Right kidney (tissue), 9 donors: ENCODE data around the gene C13orf42.

Experiments
- DNase-seq: peaks from one replicate; pipeline ENCODE4 v3.0.0-alpha.2; 2016
- long read RNA-seq, 8 donors: transcript quantifications; one replicate each; lab custom pipeline, GENCODE V29; 2026

The C13orf42 gene
- long read RNA-seq, donor 1, result 0 reads
- long read RNA-seq, donor 2, result 0 reads
- long read RNA-seq, donor 3, result 0 reads
- long read RNA-seq, donor 4, result 0 reads
- long read RNA-seq, donor 5, result 0 reads
- long read RNA-seq, donor 6, result 0 reads
- long read RNA-seq, donor 7, result 0 reads
- long read RNA-seq, donor 8, result 0 reads

DNA sequence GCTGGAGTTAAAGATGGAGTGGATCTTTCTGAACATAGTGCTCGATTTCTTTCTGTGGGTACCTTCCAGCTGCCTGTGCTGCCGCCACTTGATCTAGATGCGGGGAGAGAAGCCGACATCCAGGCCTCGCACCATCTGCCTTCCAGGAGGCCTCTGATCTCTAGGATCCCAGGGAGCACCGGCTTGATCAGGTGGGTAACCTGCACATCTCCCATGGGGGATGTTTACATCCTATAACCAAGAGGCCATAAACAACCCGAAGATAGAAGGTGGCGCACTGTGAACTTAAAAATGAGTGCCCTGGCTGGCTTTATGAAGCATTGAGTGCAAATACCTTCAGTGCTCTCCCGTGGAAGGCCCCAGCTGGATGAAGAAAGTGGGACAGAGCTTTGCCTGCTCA lies at the start of gene C13orf42:
TSS of gene C13orf42 (minus strand) at position 101 of the 400 bp plus-strand sequence. CDS start at position 36, 65 bp downstream.
- DNase-seq, result no peak

DNA sequence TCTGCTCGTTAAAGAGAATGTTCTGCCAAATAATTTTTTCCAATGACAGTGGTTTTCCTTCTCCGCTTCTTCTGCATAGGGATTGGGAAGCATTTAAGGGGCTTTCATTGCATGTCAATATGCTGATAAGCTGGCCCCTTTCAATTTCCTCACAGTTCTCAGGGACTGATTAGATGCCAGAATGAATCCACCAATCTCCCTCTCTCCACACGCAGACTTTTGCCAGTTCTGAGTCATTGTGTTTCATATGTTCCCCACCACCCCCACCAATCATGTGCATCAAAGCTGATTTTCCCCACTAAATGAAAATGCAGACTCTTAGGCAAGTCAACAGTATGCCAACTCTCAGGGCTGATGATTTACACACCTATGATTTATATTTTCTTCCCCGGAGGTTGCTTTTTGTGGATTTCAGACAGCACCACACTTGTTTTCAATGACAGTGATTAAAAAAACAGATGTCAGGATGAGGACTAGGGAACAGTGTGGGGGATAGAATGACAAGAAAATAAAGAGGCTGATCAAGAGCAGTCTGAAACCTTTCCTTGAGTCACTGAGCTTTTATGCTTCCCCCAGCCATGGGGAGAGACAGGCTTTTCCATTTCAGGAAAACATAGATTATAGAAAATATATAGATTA lies 47.9 kb upstream of the C13orf42 start:
- no peak for DNase-seq

DNA sequence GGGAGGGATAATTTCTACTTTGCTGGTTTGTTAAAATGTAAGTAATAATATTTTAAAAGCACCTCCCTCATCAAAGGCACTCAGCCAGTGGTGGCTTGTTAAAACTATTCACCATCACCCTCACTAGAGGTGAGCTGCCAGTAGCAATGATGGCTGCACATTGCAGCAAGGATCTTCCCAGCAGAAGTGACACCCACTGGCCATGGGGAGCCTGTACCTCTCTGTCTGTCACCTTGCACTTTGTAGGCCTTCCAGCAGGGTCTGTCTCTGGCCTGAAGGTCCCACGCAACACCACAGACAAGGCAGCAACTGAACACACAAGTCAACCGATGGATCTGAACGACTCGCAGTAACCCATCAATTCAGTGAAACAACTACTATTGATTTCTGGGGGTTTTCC lies 47.3 kb upstream of the C13orf42 start:
- DNase-seq, result no peak

DNA sequence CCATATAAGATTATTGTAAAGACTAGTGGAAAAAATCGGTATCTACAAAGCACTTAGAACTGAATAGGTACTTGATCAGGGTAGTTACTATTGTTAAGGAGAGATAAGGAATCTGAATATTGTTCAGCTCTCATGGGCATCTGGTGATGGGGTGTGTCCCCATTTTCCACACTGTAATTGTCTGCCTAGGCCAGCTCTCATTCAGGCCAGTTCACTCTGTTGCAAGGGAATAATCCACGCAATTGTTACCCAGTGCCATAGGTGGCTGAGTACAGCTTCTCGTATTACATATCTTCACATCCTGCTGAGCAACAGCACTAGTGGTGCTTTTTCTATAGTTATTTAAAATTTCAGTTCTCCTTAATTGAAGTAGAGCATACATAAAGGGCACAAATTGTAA lies 45.6 kb upstream of the C13orf42 start:
- no peak for DNase-seq

DNA sequence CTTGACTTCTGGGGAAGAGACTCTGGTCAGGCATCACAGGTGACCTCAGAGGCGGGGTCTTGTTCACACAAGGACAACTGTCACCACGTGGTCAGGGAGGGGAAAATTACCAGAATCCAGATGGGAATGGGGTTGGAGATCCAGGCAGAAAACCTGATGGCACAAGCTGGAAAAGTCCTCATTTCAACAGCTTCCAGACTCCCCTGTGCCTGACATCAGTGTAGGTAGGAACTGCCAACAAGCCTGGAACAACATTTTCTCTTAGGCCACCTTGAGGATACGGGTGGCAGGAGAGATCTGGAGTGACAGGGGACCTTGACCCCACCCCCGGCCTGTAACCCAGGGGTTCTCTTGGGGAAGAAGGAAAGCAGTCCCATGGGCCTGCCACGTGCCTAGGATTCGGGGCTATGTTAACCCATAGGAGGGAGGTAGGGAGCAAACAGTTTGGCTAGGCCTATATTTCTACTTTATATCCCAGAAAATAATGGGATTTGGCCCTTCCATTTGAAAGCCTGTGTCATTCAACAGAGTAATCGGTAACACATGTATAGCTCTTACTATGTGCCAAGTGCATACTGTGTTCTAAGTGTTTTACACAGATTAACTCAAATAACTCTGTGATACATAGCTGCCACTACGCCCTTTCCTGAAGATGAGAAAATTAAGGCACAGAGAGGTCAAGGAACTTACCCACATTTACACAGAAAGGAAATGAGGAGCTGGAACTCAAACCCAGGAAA lies 44.9 kb upstream of the C13orf42 start:
- no peak for DNase-seq

DNA sequence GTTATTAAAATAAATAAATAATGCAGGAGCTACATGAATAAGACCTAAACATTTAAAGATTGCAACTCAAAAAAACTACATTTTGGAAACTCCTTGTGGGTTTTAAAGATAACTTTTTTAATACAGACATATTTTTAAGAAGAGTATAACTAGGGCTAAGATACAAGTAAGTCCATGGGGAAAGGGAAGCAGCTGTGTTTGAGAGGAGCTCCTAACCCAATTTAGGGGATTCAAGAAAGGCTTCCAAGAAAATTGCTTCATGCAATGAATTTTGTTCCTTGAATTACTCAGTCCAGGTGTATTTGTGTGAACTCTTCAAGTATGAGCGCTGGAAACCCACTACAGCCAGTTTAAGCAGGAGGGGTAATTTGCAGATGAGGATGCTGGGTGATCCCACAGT lies 44.1 kb upstream of the C13orf42 start:
- no peak for DNase-seq

DNA sequence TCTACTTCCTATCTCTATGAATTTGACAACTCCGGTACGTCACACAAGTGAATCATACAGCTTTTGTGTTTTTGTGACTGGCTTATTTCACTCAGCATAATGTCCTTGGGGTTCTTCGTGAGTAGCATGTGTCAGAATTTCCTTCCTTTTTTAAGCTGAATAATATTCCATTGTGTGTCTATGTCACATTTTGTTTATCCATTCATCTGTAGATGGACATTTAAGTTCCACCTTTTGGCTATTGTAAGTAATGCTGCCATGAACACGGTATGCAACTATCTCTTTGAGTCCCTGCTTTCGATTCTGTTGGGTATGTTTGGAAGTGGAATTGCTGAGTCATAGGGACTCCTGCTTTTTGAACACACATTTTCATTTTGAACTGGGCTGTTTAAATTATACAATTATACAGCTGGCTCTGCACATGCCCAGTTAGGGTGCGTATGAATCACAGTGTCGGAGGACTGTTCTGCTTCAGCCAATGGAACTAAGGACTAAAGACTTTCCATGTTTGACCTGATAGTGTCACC lies 43.0 kb upstream of the C13orf42 start:
- DNase-seq, result no peak

DNA sequence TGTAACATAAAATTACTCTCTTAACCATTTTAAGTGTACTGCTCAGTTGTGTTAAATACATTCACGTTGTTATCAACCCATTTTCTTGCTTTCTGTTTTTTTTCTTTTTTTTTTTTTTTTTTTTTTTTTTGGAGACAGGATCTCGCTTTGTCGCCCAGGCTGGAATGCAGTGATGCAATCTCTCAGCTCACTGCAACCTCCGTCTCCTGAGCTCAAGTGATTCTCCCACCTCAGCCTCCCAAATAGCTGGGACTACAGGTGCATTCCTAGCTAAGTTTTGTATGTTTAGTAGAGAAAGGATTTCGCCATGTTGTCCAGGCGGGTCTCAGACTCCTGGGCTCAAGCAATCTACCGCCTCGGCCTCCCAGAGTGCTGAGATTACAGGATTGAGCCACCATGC lies 42.5 kb upstream of the C13orf42 start:
- no peak for DNase-seq

DNA sequence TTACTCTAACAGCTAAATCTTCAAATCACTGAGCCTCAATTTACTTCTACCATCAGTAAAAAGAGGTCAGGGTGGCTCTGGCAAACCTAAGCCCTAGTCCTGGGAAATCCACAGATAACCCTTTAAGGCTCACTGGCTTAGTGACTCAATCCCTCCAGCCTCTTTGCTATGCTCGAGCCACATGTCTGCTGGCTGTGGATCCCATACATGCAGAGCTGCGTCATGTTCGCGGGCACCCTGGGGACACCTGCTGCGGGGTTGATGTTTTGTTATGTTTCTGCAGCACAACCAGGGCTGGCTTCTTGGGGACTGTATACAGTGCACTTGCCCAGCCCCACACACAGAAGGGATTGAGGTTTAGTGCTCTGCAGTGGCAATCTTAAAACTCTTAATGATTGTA lies 41.6 kb upstream of the C13orf42 start:
- DNase-seq, result no peak

DNA sequence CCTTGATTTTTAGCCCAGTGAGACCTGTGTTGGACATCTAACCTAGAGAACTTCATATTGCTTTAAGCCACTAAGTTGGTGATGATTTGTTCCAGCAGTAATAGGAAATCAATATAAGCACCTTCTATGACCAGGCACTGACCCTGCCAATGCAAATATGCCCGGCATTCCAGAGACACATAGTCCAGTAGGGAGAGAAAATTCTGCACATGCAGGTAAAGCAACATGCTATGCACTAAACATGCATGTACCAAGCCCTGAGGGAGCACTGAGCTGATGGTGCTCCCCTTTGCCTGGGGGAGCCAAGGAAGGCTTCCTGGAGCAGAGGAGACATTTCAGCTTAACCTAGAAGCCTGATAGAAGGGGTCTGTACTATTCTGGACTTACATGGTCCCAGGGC lies 40.4 kb upstream of the C13orf42 start:
- DNase-seq, result no peak

DNA sequence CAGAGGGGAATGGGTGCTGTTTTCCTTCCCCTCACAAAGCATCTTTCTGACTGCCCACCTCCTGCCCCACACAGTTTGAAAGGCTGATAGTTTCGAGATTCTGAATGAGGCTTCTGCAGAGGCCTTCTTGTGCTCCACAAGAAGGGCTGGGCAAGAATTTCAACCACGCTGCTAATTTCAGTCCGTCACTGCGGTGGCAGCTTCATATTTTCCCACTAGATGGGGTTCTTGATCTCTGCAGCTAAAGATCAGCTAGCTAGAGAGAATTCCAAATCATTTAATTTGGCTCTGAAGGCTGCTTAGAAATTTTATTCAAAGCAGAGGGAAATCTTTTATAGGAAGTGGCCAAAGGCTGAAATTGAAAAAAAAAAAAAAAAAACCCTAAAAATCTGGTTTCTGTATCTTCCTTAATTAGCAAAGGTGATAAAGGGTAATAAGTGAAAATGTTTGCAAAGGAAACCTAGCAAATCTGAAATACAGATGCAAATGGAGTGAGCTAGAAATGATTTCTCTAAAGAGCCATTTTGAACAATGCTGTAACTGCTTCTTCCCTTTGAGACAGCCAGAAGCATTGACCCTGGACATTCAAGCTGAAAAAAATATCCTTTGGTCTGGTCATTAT lies 38.0 kb upstream of the C13orf42 start:
- peak; percentile 41 for DNase-seq

DNA sequence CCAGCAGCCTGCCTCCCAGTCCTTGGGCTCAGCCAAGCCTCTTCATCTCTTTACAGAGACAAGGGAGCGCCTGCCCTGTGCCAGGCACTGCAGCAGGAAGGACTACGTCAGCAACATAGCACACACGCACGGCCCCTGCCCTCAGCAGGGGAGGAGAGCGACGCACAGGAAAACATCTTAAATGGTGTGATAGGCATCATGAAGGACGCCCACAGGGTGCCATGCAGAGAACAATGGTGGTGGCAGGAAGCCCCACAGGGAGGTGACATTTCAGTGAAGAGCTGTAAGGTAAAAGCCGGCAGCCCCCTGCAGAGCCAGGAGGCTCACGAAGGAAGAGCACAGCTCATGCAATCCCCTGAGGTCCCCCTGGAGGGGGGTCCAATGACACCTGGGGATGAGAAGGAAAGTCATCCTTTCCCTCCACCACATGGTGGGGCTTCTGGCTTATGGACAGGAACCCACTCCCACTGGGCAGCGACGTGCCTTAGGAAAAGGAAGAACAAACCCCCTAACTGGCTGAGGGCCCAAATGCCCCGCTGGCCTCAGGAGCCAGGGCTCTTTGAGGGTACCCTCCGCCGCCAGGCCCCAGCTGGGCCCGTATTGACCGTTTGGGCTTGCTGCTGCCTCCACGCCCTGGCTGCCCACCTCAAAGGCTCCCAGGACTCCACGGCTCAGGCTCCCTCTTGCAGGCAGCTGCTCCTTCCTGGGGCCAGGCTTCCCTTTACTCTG lies 37.3 kb upstream of the C13orf42 start:
- DNase-seq, result no peak

DNA sequence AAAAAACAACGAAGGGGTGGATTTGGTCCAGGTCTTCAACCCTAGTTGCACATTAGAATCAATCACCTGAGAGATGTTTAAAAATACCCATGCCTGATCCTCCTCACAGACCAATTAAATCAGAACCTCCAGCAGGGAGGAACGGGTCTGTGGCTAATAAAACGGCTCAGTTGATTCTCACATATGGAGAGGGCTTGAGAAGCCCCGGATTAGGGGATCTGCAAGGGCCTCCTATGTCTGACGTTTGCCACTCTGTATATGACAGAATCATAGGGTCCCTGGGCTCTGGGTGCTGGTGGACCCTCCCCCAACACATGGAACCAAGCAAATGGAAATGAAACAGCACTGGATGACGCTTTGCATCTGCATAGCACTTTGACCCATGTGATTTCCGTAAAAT lies 36.7 kb upstream of the C13orf42 start:
- DNase-seq, result no peak

DNA sequence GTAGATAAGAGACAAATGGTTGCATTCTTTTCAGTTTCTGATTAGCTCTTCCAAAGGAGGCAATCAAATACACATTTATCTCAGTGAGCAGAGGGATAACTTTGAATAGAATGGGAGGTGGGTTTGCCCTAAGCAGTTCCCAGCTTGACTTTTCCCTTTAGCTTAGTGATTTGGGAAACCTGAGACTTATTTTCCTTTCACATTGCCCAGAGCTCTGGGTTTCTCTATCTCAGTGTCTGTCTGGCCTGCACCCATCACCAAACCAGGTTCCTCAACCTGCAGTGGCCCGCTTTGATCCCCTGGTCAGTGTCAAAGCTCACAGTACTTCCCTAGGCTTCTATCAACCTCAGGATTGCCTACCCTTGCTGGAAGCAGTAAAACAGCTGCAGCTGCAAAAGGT lies 35.6 kb upstream of the C13orf42 start:
- DNase-seq, result no peak

DNA sequence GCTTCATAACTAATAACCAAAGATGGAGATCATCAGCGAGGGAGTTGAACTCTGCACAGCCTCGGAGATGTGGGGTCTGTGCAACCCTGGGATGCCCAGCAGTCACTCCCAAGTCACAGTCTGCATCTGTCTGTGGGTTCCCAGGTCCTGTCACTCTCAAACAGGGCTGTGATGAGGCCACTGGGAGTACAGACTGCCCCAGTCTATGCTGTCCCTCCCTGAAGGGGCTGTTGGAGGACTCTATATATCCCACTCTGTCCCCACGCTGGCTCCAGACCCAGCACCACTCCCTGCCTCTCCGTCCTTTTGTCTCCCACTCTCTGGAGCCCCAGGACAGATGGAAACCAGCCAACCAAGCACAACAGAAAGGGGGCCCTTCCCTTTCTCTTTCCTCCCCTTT lies 26.2 kb upstream of the C13orf42 start:
- no peak for DNase-seq

DNA sequence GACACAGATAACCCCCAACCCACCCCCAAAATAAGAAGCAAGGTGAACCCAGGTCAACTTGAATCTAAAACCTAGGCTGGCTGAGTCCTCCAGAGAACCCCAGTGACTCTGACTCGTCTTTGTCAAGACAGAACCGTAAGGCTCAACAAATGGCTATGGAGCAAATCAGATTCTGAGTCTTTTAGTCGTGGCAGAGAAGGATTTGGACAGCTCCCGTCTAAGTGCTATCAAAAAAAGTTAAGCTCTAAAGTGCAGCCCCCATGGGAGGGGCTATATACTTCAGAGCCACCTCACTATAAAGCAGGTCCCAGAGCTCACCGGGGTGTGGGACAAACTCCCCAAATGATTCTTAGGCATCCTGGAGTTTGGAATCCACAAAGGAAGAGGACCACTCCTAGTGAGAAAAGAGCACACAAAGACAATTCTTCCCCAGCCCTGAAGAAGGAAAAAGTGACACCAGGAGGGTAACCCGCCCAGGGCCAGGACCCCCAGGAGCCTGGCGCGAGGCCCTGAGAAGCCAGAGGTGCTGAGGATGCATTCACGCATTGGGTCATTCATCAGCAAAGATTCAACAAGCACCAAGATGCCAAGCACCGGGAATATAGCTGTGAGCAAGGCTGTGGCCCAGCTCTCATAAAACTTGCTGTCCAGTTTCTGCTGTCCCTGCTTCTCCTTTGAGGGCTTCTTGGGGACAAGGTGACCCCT lies 25.4 kb upstream of the C13orf42 start:
- no peak for DNase-seq

DNA sequence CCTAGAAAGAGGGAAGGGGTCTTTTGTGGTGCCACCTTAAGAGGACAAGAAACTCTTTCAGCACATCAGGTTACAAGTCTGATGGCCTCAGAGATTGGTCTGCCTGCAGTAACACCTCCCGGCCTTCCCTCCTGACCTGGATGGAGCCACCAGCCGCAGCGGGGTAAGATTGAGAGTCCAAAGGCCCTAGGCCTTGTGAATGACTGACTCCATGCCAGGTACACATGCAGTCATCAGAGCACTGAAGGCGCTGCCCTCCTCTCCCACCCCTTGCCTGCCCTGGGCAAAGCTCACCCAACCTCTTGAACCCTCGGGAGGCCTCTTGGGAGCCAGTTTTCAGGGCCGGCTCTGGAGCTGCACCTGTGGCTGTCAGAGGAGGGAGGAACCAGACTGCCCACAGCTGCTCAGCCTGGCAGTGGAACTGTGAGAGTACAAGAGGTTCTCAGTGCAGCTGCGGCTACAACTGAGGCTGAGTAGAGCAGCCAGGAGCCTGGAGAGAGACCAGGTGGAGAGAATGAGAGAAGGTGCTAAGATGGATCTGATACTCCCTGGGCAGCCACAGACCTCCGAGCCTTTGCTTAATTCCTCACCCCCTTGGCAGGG lies 23.8 kb upstream of the C13orf42 start:
- no peak for DNase-seq

DNA sequence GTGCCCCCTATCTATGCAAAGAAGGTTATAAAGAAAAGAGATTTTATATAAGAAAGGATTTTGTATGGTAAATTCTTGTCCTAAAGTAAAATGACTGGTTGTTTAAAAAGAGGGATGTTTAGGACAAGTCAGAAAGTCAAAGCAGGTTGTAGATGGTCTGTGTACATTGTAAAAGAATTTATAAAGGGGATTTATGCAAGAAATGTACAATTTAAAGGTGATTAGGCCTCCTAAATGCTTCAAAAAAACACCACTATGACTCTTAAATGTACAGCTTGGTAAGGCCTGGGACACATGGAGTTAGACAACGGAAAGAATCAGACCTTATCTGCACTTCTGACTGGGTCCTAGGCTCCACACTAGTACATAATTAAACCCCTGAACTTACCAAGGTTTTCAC lies 19.3 kb upstream of the C13orf42 start:
- no peak for DNase-seq

DNA sequence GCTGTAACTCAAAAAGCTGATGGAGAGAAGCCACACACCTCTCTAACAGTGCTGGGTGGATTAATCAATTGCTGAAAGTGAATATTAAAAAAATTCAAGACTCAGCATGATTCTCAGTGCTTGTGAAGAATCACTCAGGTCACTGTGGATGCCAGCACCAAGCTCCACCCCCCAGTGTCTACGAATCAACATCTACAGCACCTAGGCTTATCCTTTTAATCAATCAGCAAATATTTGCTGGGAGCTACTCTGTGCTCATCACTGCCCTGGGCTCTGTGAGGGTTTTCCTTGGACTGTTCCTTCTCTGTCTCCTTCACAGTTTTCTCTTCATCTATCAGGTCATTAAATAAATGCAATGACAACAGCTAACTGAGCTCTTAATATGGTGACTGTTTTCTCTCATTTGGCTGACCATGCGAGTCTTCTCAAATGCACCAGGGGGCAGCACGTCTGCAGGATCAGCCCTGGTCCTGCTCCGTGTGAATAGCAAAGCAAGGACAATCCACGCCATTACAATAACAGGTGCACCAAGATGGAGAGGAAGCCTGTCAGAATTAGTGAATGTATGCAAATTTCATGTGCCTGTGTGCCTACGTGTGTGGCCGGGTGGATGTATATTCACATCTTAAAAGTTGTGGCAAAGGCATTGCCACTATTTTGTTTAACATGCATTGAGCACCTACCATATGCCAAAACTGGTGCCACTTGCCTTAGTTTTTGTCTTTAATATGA lies 14.6 kb upstream of the C13orf42 start:
- DNase-seq, result no peak

DNA sequence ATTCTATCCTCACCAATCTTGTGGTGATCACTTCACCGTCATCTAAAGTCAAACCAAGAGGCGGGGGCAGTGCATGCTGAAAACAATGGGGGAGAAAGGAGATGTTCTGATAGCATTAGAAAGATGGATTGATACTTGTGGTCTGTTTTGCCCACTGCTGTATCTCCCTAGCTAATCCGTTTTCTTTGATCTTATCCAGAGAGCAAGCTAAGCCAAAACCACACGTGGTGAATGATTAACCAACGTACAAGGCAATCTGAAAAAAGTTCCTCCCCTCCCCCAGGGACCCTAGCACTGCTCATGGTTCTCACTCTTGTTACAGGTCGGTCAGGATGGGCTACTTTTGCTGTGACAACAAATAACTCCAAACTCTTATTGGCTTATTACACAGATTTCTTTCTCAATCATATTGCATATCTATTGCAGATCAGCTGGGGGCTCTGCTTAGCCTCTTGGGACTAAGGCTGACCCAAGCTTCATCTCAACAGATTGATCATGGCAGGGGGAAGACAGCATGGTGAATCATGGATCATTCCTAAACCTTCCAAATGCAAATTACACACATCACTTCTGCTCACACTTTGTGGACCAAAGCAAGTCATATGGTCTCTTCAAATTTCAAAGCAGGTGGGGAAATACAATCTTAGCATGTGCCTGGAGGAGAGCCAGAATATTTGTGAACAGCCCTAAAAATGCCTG lies 11.9 kb upstream of the C13orf42 start:
- peak; percentile 21 for DNase-seq
